NCI-H1694 treated with DMSO at 0.1 percent for 48 hours (cell line): ENCODE data around the gene WDR86.
A peak's percentile ranks its signal among the peaks of the same experiment; 100 is the strongest.

Experiments used
- DNase-seq: peaks from one replicate; lab custom pipeline; 2025; lab: John Stamatoyannopoulos, UW

Gene WDR86

DNA sequence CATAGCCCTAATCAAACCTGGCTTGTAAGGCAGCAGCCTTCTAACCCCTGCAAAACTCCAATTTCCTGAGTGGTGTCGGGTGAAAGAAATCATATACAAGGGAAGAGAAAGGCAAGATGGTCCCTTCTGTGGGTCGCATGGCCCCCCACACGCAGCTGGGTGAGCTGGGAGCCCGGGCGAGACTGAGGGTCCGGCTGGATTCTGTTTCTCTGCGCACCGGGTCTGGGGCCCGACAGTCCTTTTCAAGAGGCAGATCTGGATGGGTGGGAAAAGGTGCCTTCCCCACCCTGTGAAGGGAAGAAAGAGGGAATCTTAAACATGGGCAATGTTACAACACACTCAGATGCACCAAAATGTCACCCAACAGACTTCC is 18.5 kb downstream of the WDR86 start:
- no peak for DNase-seq

- DNase-seq: no peak
Measured at GRCh38 chr7:151390598-151391357, 19.1 kb downstream of the WDR86 start.

DNA sequence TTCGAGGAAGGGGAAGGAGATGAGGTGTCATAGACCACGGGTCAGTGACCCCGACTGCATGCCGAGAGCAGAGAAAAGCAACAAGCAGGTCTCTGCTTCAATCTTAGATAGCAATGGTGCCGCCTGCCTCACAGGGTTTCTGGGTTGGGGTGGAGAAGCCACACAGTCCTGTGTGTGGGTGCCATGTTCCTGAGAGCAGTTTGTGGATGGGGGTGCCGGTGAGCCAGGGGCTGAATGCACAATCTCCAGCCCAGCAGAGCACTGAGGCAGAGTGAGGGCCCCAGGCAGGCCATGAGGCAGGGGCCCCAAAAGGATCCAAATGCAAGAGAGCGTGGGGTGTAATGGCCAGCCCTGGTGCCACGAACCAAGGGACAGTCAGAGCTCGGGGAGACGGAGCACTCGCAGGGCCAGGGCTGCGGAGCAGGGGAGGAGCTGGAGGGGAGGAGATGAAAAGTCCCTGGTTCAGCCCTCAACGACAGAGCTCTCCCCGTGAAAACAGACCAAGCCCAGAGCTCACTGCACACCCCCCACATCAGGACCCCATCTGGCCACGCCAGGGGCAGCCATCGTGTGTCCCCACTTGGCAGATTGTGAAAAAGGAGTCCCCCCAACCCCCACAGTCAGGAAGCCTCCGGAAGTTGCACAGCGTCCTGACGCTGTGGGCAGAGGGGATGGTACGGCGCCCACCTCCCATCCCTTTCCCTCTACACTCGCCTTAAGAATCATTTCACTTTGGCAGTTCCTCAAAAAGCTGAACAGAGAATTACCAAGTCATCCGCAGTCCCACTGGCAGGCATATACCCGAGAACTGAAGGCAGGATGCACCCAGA is 19.9 kb downstream of the WDR86 start:
- no peak for DNase-seq

DNA sequence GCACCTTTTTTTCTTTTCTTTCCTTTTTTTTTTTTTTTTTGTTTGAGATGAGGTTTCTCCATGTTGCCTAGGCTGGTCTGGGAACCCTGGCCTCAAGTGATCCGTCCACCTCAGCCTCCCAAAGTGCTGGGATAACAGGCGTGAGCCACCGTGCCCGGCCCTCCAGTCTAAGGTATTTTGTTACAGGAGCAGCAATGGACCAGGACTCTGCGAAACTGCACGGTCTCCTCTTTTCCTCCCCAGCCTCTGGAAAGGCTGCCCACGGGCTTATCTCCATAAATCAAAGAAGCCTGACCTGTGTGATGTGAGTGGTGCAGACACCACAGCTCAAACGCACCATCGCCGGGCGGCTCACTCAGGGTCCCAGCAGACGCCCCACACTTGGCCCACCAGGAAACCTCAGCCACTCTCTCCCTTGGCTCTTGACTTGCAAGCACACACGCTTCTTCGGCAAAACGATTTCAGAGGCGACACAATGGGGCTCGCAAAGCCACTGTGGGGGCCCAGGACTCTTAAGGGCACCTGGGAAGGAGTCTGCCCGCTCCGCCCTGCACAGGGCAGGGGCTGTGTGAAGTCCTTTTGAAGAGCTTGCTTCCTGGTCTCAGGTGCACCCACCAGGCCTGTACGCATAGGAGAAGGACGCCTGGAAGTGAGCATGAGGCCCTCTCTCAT is 20.6 kb downstream of the WDR86 start:
- DNase-seq: no peak

DNA sequence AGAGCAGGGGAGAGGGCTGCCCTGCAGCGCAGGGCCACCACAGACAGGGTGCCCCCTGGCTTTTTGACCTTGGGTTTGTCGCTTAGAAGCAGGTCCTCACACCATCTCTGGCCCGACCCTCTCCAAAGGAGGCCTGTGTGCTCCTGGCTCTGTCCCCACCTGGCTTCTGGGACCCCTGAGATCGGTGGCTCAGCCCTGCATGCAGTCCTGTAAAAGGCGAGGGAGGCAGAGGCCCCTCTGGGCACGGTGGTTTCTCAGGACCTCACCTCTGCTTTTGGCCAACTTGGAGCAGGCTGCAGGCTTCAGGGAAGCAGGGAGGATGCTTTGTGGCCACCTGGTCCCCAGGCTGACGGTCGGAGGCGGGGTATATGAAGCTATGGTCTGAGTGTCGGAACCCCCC is 21.4 kb downstream of the WDR86 start:
- no peak for DNase-seq

DNA sequence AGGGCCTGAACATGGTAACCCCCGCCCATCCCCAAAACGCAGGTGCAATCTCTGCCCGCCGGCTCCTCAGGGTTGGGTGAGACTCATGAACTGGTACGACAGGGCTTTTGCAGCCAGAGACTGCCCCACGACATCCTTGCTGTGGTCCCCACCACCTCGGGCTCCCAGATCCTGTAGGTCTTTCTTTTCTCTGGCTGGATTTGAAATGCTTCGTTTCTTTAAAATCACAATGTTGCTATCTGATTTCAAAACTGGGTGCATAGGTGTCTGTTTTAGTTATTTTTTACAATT is 21.9 kb downstream of the WDR86 start:
- DNase-seq: no peak

- no peak for DNase-seq
Measured at GRCh38 chr7:151387161-151388006, 22.5 kb downstream of the WDR86 start.

- no peak for DNase-seq
Measured at GRCh38 chr7:151386301-151387160, 23.3 kb downstream of the WDR86 start.

- DNase-seq: no peak
Measured at GRCh38 chr7:151385626-151386300, 24.1 kb downstream of the WDR86 start.

DNA sequence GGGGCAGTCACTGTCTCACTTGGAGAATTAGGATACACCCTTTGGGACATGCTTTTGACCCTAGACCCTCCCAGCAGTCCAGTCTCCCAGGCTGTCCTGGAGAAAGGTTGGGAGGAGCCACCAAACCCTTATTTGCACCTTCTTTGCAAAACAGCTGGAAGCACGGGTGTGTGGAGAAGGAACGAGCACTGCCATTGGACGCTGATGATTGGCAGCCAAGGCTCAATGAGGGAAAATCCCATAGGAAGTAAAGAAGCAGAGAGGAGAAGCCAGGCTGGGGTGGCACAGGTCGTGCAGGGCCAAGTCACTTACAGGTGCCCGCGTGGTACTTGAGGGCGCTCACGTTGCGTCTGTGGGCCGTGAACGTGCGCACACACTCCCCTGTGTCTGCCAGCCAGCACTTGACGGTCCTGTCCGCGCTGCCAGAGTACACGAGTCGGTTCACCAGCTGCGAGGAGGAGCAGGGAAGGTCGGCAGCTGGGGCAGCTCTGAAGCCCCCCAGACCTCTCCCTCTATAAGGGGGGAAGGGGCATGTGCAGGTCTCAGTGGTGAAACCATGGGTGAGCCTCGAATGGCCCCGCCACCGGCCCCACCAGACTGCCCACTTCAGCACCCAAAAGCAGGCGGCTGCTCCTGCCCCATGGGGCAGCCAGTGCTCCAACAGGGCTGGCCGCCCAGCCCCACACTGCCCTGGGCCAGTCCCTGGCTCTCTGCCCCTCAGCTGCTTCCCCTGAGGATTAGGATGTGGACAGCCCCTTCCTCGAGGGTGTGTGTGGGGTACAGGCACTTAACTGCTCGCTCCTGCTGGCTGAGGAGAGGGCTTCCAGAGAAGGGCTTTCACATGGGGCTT is 24.8 kb downstream of the WDR86 start:
- DNase-seq: no peak

DNA sequence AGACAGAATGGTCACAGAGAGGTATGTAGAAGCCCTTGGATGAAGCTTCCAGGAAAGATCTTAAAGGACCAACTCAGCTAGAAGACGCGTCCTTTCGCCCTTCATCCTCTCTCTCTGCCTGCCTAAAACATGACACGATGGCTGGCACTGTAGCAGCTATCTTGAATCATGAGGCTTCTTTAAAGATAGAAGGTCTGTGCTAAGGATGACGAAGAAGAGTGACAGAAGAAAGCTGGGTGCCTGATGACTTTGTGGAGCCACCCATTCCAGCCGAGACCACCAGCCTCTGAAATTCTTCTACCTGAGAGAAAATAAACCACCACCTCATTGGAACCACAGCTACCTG is 25.5 kb downstream of the WDR86 start:
- no peak for DNase-seq

GRCh38 chr7:151383638-151384351 is 26.0 kb downstream of the WDR86 start:
- DNase-seq: peak; percentile 9

GRCh38 chr7:151382079-151382885 is 27.6 kb downstream of the WDR86 start:
- DNase-seq: no peak

- no peak for DNase-seq
Measured at GRCh38 chr7:151381348-151382078, 28.3 kb downstream of the WDR86 start.

DNA sequence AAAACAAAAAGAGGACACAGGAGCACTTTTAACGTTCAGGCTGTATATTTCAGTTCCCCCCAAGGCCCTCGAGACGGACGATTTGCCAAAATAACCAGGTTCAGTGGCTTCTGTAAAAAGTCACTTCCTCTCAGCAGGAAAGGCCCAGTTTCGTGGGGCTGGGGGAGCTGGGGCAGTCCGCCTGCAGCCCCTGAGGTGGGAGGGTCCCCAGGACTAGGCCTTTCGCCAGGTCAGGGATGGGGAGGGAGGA is 28.8 kb downstream of the WDR86 start:
- no peak for DNase-seq

DNA sequence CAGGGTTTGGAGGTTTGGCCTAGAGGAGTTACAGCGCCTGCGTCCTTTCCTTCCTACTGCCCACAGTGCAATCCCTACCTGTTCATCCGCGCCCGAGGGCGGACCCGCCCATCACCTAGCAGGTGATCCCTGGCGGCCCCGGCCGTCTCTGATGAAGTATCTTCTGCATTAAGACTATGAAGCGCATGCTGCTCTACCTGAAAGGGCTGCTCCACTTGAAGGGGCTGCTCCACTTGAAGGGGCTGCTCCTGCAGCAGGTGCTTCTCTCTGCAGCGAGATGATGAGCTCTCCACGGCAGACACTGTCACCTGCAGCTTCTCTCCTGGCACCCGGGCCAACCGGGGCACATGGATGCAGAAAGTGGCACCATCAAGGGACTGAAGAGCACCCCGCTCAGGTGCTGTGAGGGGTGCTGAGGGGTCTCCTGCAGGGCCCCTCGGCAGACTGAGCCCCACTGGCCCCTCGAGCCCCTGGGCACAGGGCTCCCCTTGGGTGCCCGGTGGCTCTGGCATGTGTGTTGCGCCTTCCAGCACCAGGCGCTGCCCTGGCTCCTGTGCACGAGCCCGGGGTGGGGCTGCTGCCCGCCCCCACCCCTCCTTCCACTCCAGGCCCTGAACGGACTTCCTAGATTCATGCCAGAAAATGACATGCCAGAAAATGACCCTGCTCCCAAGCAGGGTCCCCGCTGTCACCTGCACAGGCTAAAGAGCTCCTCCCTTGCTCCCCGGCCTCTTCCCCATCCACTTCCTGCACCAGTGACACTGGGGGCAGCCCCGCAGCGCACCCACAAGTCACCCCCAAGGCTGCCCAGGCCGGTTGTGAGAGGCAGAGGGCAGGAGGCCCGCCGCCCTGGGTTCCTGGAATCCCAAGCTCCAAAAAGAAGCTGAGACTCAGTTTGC is 29.4 kb downstream of the WDR86 start:
- no peak for DNase-seq
